Pulmonary artery endothelial cell (primary cell): ENCODE data around the gene LOC128125822. TPM values are rescaled to one million over a fixed set of nuclear protein-coding genes. Genes with fewer than 3 reads are reported as not detected.
"Not testable (repeated sequence)": the region's sequence is repeated elsewhere in the genome, so short reads cannot be mapped to it uniquely, and the experiment has no call there.

Source experiments
- DNase-seq: peaks from one replicate; pipeline ENCODE4 v3.0.0-alpha.2; 2011; ENCODE audit warnings: low read depth, low spot score
- total RNA-seq: library from RNA; depleted of rRNA; stranded (reverse); fragments of >200 nt; gene quantifications from 2 replicates; pipeline ENCODE4 v1.2.3, GENCODE V29; 2014

The LOC128125822 gene

DNA sequence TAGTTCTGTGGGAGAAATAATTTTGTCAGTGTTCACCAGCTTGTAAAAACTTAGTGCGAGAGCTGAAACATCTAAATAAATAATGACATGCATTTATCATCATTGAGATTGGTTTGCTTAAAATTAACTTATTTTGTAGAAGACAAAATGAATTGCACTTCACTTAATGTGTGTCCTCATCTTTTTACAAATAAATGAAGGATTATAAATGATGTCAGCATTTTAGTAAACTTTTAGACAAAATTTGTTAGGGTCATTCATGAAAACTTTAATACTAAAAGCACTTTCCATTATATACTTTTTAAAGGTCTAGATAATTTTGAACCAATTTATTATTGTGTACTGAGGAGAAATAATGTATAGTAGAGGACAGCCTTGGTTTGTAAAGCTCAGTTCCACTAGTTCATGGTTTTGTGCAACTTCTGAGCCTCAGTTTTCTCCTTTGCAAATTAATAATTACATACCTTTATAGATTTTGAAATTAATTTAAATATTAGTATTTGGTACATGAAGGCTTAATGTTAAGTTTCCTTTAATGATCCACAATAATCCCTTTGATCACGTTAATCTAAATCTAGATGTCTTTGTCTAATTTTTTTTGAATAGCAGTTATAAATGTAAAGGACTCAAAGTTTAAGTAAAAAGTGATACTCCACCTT is 9.2 kb downstream of the LOC128125822 start:
- DNase-seq: no peak

DNA sequence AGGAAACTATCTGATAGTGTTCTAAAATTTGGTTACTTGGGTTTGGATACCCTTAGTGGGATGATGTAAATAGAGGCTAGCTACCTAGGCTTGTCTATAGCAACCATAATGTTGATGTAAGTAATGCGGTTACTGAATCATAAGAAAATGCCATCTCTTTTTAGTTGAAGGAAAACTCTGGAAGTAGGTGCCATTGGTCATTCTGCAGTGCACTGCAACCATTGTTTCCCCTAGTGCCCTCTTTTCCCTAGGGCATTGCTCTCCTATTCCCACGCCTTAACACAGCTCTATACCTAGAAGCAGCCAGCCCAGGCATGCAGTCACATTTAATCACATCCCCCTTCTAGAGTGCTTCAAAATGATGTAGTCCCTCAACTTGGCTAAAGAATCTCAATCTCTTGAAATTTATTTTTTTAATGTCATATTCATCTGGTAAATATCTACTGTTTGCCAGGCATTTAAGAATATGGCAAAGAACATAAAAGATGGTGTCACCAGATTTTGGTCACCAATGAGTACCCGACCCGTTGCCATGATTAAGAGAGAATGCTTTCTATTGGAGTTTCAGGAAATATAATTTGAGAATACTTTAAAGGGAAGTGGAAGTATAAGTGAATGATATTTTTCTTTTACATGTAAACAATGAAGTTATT is 10.4 kb downstream of the LOC128125822 start:
- DNase-seq: no peak

DNA sequence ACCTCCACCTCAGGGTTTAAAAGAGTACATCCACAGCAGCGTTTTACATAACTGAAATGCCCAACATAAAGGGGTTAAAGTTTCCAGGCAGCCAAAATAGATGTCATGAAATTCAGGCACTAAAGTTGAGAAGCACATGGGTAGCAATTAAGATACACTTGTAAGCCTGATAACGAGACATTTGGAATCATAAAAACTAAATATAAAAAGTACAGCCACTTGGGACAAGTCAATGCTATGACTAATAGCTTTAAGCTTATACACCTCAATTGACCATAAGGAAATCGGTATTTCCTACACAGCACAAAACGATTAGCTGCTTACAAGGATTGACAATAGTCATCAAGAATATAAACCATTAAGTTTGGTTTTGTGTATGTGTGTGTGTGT is 11.8 kb downstream of the LOC128125822 start:
- DNase-seq: no peak

DNA sequence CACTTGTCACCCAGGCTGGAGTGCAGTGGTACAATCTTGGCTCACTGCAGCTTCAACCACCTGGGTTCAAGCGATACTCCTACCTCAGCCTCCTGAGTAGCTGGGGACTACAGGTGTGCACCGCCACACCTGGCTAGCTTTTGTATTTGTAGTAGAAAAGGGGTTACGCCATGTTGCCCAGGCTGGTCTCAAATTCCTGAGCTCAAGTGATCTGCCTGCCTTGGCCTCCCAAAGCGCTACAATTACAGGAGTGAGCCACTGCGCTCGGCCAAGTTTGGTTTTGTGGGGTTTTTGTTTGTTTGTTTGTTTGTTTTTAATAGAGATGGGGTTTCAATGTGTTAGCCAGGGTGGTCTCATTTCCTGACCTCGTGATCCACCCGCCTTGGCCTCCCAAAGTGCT is 12.3 kb downstream of the LOC128125822 start:
- no peak for DNase-seq

DNA sequence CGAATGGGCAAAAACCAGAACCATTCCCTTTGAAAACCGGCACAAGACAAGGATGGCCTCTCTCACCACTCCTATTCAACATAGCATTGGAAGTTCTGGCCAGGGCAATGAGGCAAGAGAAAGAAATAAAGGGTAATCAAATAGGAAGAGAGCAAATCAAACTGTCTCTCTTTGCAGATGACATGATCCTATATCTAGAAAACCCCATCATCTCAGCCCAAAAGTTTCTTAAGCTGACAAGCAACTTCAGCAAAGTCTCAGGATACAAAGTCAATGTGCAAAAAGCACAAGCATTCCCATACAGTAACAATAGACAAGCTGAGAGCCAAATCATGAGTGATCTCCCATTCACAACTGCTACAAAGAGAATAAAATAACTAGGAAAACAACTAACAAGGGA is 13.4 kb downstream of the LOC128125822 start:
- not testable (repeated sequence) for DNase-seq

DNA sequence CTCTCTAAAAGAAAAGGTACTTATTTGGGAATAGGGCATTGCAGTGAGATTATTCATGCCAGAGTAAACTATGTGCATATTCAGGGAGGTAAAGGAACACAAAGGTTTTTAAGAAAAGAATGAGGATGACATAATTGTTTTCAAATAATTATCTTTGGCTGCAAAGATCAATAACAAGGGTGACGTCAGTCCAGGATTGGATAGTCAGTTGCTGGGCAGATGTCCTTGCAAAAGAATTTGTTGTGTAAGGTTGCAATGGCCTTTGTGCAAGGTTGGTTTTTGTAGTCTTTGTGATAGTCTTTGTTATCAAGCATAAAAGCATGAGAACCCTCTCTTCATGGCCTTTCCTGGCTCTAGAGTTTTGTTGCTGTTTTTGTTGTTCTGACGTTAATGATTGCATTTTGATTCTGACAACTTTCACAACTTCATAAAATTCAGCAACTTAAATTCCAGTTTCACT is 17.7 kb downstream of the LOC128125822 start:
- no peak for DNase-seq

DNA sequence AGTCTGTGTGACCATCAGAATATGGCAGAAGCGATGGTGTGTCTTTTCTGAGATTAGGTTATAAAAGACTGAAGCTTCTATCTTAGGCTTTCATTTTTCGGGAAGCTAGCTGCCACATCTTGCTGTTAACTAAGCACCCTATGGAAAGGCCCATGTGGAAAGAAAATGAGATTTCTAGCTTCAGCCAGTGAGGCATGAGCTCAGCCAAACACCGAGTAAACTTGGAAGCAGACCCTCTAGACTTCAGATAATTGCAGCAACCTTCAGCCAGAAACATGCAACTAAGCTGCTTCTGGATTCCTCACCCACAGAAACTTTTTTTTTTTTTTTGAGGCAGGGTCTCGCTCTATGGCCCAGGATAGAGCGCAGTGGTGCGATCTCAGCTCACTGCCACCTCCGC is 20.6 kb downstream of the LOC128125822 start:
- DNase-seq: no peak

DNA sequence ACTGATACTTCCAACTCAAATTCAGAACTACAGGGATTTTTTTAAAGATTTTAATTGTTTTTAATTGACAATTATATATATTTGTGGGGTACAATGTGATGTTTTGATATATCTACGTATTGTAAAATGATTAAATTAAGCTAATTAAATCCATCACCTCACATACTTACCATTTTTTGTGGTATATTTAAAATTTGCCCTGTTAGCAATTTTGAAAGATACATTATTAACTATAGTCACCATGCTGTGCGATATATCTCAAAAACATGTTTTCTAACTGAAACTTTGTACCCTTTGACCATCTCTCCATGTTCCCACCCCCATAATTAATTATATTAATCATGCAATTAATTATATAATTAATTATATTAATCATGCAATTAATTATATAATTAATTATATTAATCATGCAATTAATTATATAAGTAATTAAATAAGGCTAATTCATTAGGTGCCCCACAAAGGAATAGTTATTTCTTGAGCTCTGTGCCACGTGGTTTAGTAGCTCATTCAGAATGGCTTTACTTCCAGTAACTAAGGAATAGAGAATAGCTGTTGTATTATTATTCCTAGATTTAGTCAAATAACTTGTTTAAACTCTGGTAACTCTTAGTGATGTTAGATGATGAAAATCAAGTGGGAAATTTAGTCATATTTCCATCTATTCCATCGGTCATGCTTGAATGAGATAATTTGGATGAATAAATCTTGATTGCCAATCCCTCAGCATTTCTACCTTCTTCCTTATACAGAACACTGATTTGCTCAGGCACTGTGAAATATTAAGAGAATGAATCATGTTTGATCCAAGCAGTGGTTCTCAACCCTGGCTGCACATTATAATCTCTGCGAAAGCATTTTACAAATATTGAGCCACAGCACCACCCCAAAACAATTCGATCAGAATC is 25.1 kb downstream of the LOC128125822 start:
- no peak for DNase-seq

DNA sequence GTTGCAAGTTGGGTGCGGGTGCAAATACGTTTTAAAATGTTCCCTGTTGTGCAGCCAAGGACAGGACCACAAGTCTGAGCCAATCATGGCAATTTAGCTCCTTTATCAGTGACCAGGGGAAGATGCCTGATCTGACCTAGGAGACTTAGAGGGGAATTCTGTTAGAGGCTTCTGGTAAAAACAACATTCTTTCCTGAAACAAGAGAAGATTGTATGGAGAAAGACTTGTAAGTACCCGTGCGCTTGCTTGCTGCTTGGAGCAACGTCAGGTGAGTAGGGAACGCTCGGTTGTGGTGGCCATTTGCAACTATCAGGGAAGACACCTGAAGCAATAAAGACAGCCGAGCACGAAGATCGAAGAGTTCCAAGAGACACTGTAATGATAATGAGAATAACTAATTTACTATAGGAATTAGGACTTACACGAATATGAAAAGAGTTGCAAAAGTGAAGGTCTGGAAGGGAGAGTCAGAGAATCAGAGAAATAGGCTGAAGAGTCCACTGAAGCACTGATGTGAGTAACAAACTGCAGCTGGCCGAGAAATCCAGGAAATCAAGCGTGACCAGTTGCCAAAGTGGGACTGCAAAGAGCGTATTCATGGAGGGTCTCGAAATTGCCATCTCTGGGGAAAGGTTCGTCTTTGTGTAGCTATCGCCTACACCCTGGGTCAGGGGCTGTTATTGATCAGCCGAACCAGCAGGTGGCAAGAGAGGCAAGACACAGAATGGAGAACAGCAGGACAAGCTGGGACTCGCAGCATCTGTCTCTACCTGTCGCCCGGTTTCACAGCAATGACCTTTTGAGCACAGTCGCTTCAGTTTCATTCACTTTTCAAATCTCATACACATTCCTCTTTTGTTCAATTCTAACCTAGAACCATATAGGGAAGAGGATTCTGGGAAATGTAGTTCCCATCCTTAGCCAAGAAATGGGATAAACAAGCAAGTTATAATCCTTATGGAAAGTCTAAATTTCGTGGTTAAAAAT is 26.1 kb downstream of the LOC128125822 start:
- no peak for DNase-seq

DNA sequence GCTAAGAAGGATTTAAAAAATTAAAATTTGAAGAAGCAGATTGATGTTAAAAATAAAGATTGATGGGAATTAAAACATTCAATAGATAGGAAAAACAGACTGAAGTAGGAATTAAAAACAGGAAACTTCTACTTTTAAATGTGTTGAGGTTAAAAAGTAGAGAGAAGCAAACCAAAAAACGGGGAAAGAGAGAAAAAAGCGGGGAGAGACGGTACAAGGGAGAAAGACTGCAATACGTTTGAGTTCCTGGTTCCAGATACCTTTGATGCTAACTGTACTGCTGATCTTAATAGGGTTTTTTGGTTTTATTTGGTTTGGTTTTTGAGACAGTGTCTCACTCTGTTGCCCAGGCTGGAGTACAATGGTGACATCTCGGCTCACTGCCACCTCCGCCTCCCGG is 27.0 kb downstream of the LOC128125822 start:
- DNase-seq: no peak

DNA sequence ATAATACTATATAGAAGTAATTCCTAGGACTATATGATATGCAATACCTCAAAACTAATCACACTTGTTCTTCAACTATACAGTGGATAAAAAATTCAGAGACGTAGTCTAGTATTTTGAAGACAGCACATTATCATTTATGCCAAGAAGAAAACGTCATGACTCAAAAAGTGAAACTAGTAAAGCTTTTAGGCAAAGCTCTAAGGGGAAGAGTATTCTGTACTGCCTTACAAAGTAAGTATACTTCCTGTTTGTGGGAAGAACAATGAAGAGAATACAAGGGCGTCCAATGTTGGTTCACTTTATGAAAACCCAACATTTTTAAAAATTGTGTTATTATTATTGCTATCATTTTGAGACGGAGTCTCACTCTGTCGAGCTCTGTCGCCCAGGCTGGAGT is 27.9 kb downstream of the LOC128125822 start:
- no peak for DNase-seq

DNA sequence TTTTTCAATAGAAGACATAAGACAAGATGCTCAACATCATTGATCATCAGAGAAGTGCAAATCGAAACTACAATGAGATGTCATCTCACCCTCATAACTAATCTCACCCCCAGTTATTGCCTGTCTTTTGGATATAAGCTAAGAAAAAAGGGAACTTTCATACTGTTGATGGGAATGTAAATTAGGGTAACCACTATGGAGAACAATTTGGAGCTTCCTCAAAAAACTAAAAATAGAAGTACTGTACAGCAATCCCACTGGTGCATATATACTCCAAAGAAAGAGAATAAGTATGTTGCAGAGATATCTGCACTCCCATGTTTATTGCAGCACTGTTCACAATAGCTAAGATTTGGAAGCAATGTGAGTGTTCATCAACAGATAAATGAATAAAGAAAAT is 37.0 kb downstream of the LOC128125822 start:
- no peak for DNase-seq

DNA sequence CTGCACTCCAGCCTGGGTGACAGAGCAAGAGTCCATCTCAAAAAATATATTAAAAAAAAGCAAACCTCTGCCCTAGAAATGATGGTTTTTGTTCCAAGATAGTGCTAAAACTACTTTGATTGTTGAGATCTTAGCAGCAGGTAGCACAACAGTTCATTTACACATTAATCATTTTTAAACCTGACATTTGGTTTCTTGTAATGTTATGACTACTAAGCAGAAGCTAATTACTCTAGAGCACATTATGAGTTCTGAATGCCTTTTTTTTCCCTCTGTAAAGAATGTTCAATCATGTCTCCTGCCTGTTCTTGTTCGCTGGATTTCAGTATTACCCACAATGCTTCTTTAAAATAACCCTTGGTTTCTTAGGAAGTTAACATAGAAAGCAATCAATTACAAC is 38.7 kb downstream of the LOC128125822 start:
- no peak for DNase-seq

DNA sequence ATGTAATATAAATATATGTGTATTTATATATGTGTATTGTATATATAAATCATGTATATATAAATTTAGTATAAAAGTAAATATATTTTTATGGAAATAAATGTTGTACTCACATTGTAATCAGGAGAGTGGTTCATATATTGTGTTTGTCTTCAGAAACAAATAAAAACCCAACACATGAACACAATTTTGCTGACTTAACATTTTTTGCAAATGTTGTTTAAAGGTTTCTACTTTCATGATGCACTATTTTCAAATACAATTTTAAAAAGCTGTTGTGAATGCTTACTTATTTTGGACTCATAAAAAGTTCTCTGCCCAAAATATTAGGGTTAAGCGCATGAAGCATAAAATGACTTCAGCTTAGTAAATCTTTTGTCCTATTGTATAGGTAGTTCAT is 39.3 kb downstream of the LOC128125822 start:
- DNase-seq: no peak

DNA sequence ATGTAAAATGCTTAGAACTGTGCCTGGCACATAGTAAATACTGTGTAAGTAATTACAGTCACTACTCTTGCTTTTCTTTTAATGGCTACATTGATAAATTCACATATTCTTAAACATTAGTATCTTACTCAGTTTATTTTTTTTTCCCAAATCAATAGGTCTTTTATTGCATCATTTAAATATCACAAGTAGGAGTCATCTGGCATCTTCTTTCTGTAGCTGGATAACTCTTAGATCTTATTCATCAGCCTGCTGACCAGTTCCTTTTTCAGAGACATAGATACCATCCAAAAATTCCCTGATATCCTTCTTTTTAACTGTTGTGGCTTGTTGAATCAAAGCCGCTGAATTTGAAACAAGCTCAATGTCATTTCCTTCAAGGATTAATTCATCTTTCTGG is 43.3 kb downstream of the LOC128125822 start:
- no peak for DNase-seq

Other genes with a start within 250 kb of the LOC128125822 start
- 40.2 and 43.4 TPM in 2 replicates for gene PTP4A1, start within 50 bp of the LOC128125822 start, total RNA-seq
- 39.2 and 53.1 TPM in 2 replicates for gene PHF3, start 63.3 kb downstream of the LOC128125822 start, total RNA-seq